Lower leg skin (tissue), 3 donors: ENCODE results near the gene UCP2.

Experiments used
- POLR2A ChIP-seq, 2 donors: fragments of 450-650 bp; IDR thresholded peaks; one replicate each; pipeline ENCODE4 v1.6.1; 2016 to 2017; ENCODE audit warnings: antibody characterized with exemption in 2 of 2, mild to moderate bottlenecking in 1 of 2, moderate library complexity in 1 of 2
- TF ChIP-seq, protein P1 (sequence below), 3 donors: fragments of 450-650 bp; IDR thresholded peaks; one replicate each; pipeline ENCODE4 v1.5.1; 2016; ENCODE audit warnings: antibody characterized with exemption in 3 of 3, mild to moderate bottlenecking in 3 of 3, moderate library complexity in 2 of 3

DNA sequence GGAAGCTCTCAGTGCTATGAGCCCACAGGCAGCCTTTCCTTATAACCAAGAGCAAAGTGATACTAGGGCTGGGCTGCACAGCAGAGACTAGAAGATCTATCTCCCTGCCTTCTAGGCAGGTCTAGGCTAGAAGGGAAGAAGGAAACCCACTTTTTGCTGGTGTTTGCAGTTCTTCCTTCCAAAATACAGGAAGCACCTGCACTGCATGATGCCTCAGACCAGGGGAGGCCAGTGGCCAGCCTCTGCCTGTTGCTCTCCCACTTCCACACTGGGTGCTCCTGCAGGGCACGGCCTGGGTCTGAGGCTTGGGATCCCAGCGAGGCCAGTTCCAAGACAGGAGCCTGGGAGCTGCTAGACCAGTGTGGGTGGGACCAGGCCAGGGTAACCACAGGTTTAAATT, 32.2 kb upstream of the UCP2 start:
- TF ChIP-seq, protein P1, sequence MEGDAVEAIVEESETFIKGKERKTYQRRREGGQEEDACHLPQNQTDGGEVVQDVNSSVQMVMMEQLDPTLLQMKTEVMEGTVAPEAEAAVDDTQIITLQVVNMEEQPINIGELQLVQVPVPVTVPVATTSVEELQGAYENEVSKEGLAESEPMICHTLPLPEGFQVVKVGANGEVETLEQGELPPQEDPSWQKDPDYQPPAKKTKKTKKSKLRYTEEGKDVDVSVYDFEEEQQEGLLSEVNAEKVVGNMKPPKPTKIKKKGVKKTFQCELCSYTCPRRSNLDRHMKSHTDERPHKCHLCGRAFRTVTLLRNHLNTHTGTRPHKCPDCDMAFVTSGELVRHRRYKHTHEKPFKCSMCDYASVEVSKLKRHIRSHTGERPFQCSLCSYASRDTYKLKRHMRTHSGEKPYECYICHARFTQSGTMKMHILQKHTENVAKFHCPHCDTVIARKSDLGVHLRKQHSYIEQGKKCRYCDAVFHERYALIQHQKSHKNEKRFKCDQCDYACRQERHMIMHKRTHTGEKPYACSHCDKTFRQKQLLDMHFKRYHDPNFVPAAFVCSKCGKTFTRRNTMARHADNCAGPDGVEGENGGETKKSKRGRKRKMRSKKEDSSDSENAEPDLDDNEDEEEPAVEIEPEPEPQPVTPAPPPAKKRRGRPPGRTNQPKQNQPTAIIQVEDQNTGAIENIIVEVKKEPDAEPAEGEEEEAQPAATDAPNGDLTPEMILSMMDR (IDR thresholded peaks at IDR 0.05) = no peak
- TF ChIP-seq POLR2A (IDR thresholded peaks at IDR 0.05) = no peak
